NCI-H446 treated with DMSO at 0.1 percent for 48 hours (cell line): Measurements from ENCODE around the gene LDLRAD4.
"Not testable (repeated sequence)": the region's sequence is repeated elsewhere in the genome, so short reads cannot be mapped to it uniquely, and the experiment has no call there.

Experiments used
- DNase-seq: peaks from one replicate; lab custom pipeline; 2025; lab: John Stamatoyannopoulos, UW

The LDLRAD4 gene

GRCh38 chr18:13594551-13594950 lies 376.0 kb downstream of the LDLRAD4 start:
- no peak for DNase-seq

- DNase-seq, result no peak
These were observed 378.5 kb downstream of the LDLRAD4 start for GRCh38 chr18:13597068-13597467.

- DNase-seq, result no peak
These were observed 380.0 kb downstream of the LDLRAD4 start for GRCh38 chr18:13598591-13598990.

GRCh38 chr18:13599031-13599430 lies 380.5 kb downstream of the LDLRAD4 start:
- no peak for DNase-seq

- DNase-seq, result no peak
These were observed 384.9 kb downstream of the LDLRAD4 start for GRCh38 chr18:13603304-13604019.

GRCh38 chr18:13604786-13605185 lies 386.2 kb downstream of the LDLRAD4 start:
- DNase-seq, result no peak

GRCh38 chr18:13605477-13605876 lies 386.9 kb downstream of the LDLRAD4 start:
- no peak for DNase-seq

- no peak for DNase-seq
These were observed 387.3 kb downstream of the LDLRAD4 start for GRCh38 chr18:13605901-13606300.

- no peak for DNase-seq
These were observed 388.2 kb downstream of the LDLRAD4 start for GRCh38 chr18:13606604-13607254.

- not testable (repeated sequence) for DNase-seq
These were observed 389.5 kb downstream of the LDLRAD4 start for GRCh38 chr18:13608024-13608562.

- no peak for DNase-seq
These were observed 390.4 kb downstream of the LDLRAD4 start for GRCh38 chr18:13608791-13609532.

GRCh38 chr18:13610555-13611141 lies 392.1 kb downstream of the LDLRAD4 start:
- no peak for DNase-seq

- no peak for DNase-seq
These were observed 392.6 kb downstream of the LDLRAD4 start for GRCh38 chr18:13611142-13611600.

- DNase-seq, result no peak
These were observed 393.1 kb downstream of the LDLRAD4 start for GRCh38 chr18:13611601-13612195.

GRCh38 chr18:13612196-13612997 lies 393.8 kb downstream of the LDLRAD4 start:
- DNase-seq, result no peak

- no peak for DNase-seq
These were observed 394.5 kb downstream of the LDLRAD4 start for GRCh38 chr18:13613099-13613498.

GRCh38 chr18:13613591-13614501 lies 395.3 kb downstream of the LDLRAD4 start:
- DNase-seq, result no peak

- no peak for DNase-seq
These were observed 396.2 kb downstream of the LDLRAD4 start for GRCh38 chr18:13614641-13615288.

- no peak for DNase-seq
These were observed 396.9 kb downstream of the LDLRAD4 start for GRCh38 chr18:13615432-13615861.
